GM12872 (cell line): ENCODE results near the gene DPEP2NB.

Source experiments
- TF ChIP-seq, protein P1 (sequence below): IDR thresholded peaks from 3 replicates; pipeline ENCODE4 v1.5.1; 2011; ENCODE audit warnings: low read depth, mild to moderate bottlenecking, low read length, moderate library complexity; ENCODE audit not compliant: insufficient read depth

The DPEP2NB gene

DNA sequence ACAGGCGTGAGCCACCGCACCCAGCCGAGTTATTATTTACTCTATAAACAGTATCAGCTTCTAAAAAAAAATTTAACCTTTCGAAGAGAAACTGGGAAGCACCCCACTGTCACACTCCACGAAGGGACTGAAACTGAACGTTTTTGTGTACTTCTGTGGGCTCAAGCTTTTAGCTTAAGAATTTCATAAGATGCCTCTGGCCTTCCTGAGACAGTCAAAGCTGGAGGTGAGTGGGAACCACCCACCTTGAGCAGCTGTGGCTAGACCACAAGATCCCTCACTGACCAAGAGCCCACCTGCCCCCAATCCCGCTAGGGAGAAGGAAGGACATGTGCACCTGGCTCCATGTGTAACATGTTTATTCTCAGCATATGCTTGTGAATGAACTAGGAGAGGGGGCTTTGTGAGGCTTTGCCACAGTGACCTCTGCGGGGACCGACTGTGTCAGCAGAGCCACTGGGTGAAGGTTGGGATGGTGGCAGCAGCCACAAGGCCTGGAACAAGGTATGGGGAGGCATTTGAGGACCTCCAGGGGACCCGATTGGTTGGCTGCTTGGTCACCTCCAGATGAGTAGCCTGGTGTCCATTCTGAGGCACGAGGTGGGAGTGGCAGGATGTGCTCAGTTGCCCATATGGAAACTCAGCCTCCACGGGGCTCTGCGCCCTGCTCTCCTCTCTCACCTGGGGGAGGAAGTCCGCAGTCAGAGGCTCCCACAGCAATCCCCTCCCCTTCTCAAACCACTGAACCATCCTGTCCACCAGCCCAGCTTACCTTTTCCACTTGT is 40.2 kb downstream of the DPEP2NB start:
- TF ChIP-seq, protein P1, sequence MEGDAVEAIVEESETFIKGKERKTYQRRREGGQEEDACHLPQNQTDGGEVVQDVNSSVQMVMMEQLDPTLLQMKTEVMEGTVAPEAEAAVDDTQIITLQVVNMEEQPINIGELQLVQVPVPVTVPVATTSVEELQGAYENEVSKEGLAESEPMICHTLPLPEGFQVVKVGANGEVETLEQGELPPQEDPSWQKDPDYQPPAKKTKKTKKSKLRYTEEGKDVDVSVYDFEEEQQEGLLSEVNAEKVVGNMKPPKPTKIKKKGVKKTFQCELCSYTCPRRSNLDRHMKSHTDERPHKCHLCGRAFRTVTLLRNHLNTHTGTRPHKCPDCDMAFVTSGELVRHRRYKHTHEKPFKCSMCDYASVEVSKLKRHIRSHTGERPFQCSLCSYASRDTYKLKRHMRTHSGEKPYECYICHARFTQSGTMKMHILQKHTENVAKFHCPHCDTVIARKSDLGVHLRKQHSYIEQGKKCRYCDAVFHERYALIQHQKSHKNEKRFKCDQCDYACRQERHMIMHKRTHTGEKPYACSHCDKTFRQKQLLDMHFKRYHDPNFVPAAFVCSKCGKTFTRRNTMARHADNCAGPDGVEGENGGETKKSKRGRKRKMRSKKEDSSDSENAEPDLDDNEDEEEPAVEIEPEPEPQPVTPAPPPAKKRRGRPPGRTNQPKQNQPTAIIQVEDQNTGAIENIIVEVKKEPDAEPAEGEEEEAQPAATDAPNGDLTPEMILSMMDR = no peak

GRCh38 chr16:67971111-67971510 is 44.6 kb downstream of the DPEP2NB start:
- TF ChIP-seq, protein P1 = no peak

DNA sequence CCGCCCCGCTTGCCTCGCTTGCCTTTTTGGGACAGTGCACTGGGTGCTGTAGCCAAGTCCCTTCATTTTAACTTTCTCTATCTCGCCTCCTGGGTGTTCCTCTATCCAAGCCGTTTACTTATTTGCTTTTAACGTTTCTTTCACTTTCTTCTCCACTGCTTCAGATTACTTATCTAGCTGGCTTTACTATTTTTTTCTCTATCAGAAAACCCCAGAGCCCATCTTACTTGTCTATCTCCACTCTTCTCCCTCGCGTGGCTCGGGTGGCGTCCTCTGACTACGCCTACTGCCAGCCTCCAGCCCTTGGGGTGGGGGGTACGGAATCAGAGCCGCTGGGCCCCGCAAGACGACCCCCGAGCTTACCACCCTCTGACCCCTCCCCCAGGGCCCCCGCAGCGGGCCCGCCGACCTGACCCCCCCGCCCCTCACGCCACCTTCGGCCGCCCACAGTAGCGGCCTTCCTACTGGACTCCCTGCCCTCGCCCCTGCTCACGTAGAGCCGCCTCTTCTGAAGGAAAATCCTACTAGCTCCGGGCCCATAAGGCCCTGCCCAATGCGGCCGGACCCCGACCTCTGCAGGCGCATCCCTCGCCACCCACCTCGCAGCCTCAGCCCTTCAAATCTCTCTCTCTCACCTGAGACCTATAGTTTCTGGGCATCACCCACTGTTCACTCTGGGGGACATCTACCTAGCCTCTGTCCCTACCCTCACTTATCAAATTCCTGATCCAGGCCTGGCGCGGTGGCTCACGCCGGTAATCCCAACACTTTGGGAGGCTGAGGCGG is 46.3 kb downstream of the DPEP2NB start:
- TF ChIP-seq, protein P1 = no peak

GRCh38 chr16:67968400-67969253 is 47.1 kb downstream of the DPEP2NB start, which contains the start of gene SLC12A4:
Gene SLC12A4 (minus strand): TSS chr16:67968637. CDS start chr16:67968553, 84 bp downstream.
- TF ChIP-seq, protein P1 = no peak

- TF ChIP-seq, protein P1 = no peak
These were observed 47.7 kb downstream of the DPEP2NB start for GRCh38 chr16:67967958-67968399.

DNA sequence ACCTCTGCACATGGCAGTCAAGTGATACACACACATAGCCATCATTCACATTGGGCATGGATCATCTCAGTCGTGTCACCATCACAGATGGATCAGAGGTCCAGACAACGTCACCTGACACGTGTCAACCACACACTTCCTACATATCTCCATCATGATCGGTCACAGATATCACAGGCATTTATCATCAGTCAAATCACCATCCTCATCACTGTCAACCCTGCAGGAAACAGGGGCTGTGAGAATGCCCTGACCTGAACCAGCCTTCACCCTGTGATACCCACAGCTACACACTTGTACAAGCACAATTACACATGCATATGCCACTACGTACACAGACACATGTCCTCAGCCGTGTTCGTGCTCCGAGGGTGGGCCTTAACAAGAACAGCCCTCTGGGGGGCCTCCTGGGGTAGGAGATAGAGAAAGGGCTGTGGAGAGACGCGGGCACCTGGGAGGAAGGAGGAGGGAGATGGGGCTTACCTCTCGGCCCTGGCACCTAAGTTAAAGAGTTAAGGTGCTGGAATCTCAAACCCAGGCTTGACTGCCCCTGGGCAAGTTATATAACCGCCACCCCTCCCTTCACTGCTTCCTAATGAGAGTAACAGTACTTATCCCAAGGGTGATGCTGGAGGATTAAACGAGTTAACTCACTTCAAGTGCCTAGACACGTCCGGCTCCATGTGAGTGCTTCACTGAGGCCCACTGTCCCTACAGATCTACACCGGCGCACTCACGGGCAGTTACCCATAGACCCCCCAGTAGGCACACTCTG is 48.3 kb downstream of the DPEP2NB start:
- TF ChIP-seq, protein P1 = no peak
